ENCODE measurements around the gene FURIN.
A peak's percentile ranks its signal among the peaks of the same experiment; 100 is the strongest.

FURIN gene

DNA sequence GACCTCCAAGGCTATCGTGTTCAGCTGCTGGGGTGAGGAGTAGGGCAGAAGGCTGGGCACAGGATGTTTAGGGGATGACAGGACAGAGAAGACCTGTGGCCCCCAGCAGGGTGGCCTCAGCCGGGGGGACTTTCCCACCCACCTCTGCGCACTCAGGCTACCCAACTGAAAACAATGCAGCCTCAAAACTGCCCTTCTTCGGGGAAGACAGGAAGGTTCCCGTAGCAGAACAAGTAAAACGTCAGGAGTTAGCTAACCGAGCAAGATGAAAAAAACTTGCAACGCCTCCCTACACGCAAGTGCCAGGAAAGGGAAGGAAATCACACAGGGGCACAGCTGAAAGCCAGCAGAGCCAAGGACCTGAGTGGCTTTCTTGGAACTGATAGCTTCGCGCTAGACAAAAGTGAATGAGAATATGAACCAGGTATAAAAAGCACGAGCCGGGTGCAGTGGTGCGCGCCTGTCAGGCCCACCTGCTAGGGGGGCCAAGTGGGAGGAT, 38.4 kb upstream of the FURIN start:
- no peak for TF ChIP-seq EZH2phosphoT487 (IDR thresholded peaks at IDR 0.05; ENCODE audit: borderline replicate concordance, low read length)
- TF ChIP-seq, protein P1, sequence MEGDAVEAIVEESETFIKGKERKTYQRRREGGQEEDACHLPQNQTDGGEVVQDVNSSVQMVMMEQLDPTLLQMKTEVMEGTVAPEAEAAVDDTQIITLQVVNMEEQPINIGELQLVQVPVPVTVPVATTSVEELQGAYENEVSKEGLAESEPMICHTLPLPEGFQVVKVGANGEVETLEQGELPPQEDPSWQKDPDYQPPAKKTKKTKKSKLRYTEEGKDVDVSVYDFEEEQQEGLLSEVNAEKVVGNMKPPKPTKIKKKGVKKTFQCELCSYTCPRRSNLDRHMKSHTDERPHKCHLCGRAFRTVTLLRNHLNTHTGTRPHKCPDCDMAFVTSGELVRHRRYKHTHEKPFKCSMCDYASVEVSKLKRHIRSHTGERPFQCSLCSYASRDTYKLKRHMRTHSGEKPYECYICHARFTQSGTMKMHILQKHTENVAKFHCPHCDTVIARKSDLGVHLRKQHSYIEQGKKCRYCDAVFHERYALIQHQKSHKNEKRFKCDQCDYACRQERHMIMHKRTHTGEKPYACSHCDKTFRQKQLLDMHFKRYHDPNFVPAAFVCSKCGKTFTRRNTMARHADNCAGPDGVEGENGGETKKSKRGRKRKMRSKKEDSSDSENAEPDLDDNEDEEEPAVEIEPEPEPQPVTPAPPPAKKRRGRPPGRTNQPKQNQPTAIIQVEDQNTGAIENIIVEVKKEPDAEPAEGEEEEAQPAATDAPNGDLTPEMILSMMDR (IDR thresholded peaks at IDR 0.05; ENCODE audit: low read depth, low read length, poor library complexity, severe bottlenecking), result no peak
- H3K79me2 ChIP-seq (ENCODE audit: control insufficient read depth, low read length), result no peaks in the 10 kb centered on the region
- H3K4me2 ChIP-seq (ENCODE audit: low read length), result peak overlapping the region; percentile 57
- H3K4me1 ChIP-seq (ENCODE audit: control insufficient read depth, low read length), result peaks cover 19% of the 10 kb centered on the region
- H3K27ac ChIP-seq (ENCODE audit: low read depth, low read length), result no peak overlapping the region
- no peaks in the 10 kb centered on the region for H3K9me3 ChIP-seq (ENCODE audit: control insufficient read depth, insufficient read depth, low read length)
- no peaks in the 10 kb centered on the region for H3F3A ChIP-seq (ENCODE audit: control insufficient read depth, insufficient read depth)
- H3K36me3 ChIP-seq (ENCODE audit: control insufficient read depth, low read length), result no peaks in the 10 kb centered on the region
- H3K9me2 ChIP-seq (replicated peaks; ENCODE audit: control insufficient read depth, low read length), result no peaks in the 10 kb centered on the region
- no peaks in the 10 kb centered on the region for H4K20me1 ChIP-seq (ENCODE audit: control insufficient read depth, insufficient read depth, low read depth, low read length)
- peak overlapping the region; percentile 32 for H3K4me3 ChIP-seq (ENCODE audit: low read length)
- no peaks in the 10 kb centered on the region for H3K27me3 ChIP-seq (ENCODE audit: control insufficient read depth, low read length)

DNA sequence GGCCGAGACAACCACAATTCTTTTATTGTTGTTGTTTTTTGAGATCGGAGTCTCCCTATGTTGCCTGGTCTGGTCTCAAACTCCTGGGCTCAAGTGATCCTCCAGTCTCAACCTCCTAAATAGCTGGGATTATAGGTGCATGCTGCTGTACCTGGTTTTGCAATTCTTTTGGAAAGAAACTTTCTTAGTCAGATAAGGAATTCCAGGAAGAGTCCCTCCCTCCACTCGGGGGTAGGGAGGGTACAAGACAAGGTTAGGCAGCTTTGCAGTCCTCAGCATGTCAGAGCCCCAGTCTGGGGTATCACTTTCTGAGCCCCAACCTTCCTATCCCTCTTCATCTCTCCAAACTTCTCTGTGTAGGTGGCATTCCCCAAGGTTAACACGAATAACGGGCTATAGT, 33.8 kb upstream of the FURIN start:
- Histone ChIP-seq H3K36me3 (ENCODE audit: control insufficient read depth, low read length) (no peaks in the 10 kb centered on the region), H3K27ac (ENCODE audit: low read depth, low read length) (no peak overlapping the region), H4K20me1 (ENCODE audit: control insufficient read depth, insufficient read depth, low read depth, low read length) (no peaks in the 10 kb centered on the region), H3F3A (ENCODE audit: control insufficient read depth, insufficient read depth) (no peaks in the 10 kb centered on the region), H3K9me2 (replicated peaks; ENCODE audit: control insufficient read depth, low read length) (no peaks in the 10 kb centered on the region), H3K27me3 (ENCODE audit: control insufficient read depth, low read length) (no peaks in the 10 kb centered on the region), H3K4me2 (ENCODE audit: low read length) (no peak overlapping the region), H3K4me1 (ENCODE audit: control insufficient read depth, low read length) (peaks cover 35% of the 10 kb centered on the region), H3K9me3 (ENCODE audit: control insufficient read depth, insufficient read depth, low read length) (no peaks in the 10 kb centered on the region), H3K79me2 (ENCODE audit: control insufficient read depth, low read length) (no peaks in the 10 kb centered on the region), H3K4me3 (ENCODE audit: low read length) (no peak overlapping the region)
- no peak for TF ChIP-seq EZH2phosphoT487 (IDR thresholded peaks at IDR 0.05; ENCODE audit: borderline replicate concordance, low read length)
- TF ChIP-seq, protein P1 (IDR thresholded peaks at IDR 0.05; ENCODE audit: low read depth, low read length, poor library complexity, severe bottlenecking), result no peak

DNA sequence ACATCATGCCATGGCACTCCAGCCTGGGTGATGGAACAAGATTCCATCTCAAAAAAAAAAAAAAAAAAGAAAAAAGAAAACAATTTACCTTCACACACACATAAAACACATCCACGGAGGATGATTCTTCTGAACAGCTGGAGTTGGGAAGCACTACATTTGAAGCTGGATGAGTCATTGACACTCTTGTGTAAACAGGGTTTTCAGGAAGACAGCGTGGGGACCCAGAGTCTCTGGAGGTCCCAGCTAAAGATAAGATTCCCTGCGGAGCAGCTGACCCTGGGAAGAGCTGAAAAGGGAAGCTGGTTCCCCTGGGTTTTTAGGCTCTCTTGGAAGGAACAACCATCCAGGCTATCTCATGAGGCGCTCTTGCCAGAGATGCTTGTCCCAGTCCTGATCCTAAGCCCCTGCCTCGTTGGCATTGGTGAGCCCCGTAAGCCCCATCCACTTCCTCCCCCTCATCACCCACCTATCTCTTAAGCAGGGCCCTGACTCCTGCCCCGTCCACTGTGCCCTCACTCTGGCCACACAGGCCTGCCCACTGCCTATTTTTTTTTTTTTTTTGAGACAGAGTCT, 32.0 kb upstream of the FURIN start:
- Histone ChIP-seq H3K4me2 (ENCODE audit: low read length) (no peak overlapping the region), H3K27ac (ENCODE audit: low read depth, low read length) (no peak overlapping the region), H3K79me2 (ENCODE audit: control insufficient read depth, low read length) (no peaks in the 10 kb centered on the region), H3K4me3 (ENCODE audit: low read length) (no peak overlapping the region), H3K4me1 (ENCODE audit: control insufficient read depth, low read length) (peaks cover 34% of the 10 kb centered on the region), H3K27me3 (ENCODE audit: control insufficient read depth, low read length) (no peaks in the 10 kb centered on the region), H3F3A (ENCODE audit: control insufficient read depth, insufficient read depth) (no peaks in the 10 kb centered on the region), H3K36me3 (ENCODE audit: control insufficient read depth, low read length) (no peaks in the 10 kb centered on the region), H3K9me3 (ENCODE audit: control insufficient read depth, insufficient read depth, low read length) (no peaks in the 10 kb centered on the region), H3K9me2 (replicated peaks; ENCODE audit: control insufficient read depth, low read length) (no peaks in the 10 kb centered on the region), H4K20me1 (ENCODE audit: control insufficient read depth, insufficient read depth, low read depth, low read length) (no peaks in the 10 kb centered on the region)
- TF ChIP-seq, protein P1 (IDR thresholded peaks at IDR 0.05; ENCODE audit: low read depth, low read length, poor library complexity, severe bottlenecking), result no peak
- no peak for TF ChIP-seq EZH2phosphoT487 (IDR thresholded peaks at IDR 0.05; ENCODE audit: borderline replicate concordance, low read length)

Measured in DOHH2 (cell line).